GM12875 (cell line): ENCODE data around the gene HAND2.

ENCODE experiments used
- H3K4me3 ChIP-seq: one replicate; pipeline ENCODE4 v1.5.1; 2011; ENCODE audit warnings: low read depth, low read length, control low read depth
- CTCF ChIP-seq: IDR thresholded peaks from 2 replicates; pipeline ENCODE4 v1.5.1; 2011; ENCODE audit warnings: low read depth, mild to moderate bottlenecking, control low read depth, inconsistent platforms, low read length, moderate library complexity, borderline replicate concordance; ENCODE audit not compliant: insufficient read depth

The HAND2 gene

GRCh38 chr4:173529477-173530325, at the start of gene HAND2:
HAND2 (minus strand) TSS chr4:173530229; CDS start chr4:173529289, 940 bp downstream.
- no peak for TF ChIP-seq CTCF
- no peak within 1 kb of the TSS for H3K4me3 ChIP-seq

GRCh38 chr4:173578956-173579355, 48.9 kb upstream of the HAND2 start:
- TF ChIP-seq CTCF: no peak
- H3K4me3 ChIP-seq: no peak overlapping the region

GRCh38 chr4:173577963-173578362, 47.9 kb upstream of the HAND2 start:
- no peak for TF ChIP-seq CTCF
- no peak overlapping the region for H3K4me3 ChIP-seq

GRCh38 chr4:173575482-173576152, 45.6 kb upstream of the HAND2 start:
- H3K4me3 ChIP-seq: no peak overlapping the region
- no peak for TF ChIP-seq CTCF

GRCh38 chr4:173573725-173574124, 43.7 kb upstream of the HAND2 start:
- no peak overlapping the region for H3K4me3 ChIP-seq
- no peak for TF ChIP-seq CTCF

GRCh38 chr4:173573286-173573685, 43.3 kb upstream of the HAND2 start:
- no peak for TF ChIP-seq CTCF
- no peak overlapping the region for H3K4me3 ChIP-seq
